Choroid plexus epithelial cell (primary cell): Measurements from ENCODE around the gene ADGRL2.
A peak's percentile ranks its signal among the peaks of the same experiment; 100 is the strongest.

Experiments
- DNase-seq: peaks from one replicate; pipeline ENCODE4 v3.0.0-alpha.2; 2010; ENCODE audit warnings: low read depth
- H3K4me3 ChIP-seq: 2 replicates; pipeline ENCODE4 v1.5.1; 2011; ENCODE audit warnings: low read depth, mild to moderate bottlenecking, control low read depth, low read length, moderate library complexity
- CTCF ChIP-seq: conservative IDR thresholded peaks from 2 replicates; pipeline ENCODE4 v1.5.1; 2011; ENCODE audit warnings: low read depth, mild to moderate bottlenecking, control low read depth, inconsistent platforms, low read length, moderate library complexity

The ADGRL2 gene

GRCh38 chr1:81799939-81800694 lies 617 bp upstream of the ADGRL2 start:
- peak overlapping the region; percentile 77 for H3K4me3 ChIP-seq
- DNase-seq = peak; percentile 81
- TF ChIP-seq CTCF = peak; percentile 16

GRCh38 chr1:81801651-81802456 lies 1.1 kb downstream of the ADGRL2 start:
- peak overlapping the region; percentile 77 for H3K4me3 ChIP-seq
- no peak for TF ChIP-seq CTCF
- DNase-seq = peak; percentile 66

- no peak for DNase-seq
- peak overlapping the region; percentile 77 for H3K4me3 ChIP-seq
- no peak for TF ChIP-seq CTCF
Measured at GRCh38 chr1:81802457-81802706, 1.6 kb downstream of the ADGRL2 start.

- peak; percentile 64 for DNase-seq
- peak; percentile 59 for TF ChIP-seq CTCF
- peak overlapping the region; percentile 77 for H3K4me3 ChIP-seq
Measured at GRCh38 chr1:81802707-81803430, 2.1 kb downstream of the ADGRL2 start.

- H3K4me3 ChIP-seq = peak overlapping the region; percentile 77
- peak; percentile 32 for DNase-seq
Measured at GRCh38 chr1:81803431-81804110, 2.8 kb downstream of the ADGRL2 start.

More at GRCh38 chr1:81803431-81804110, 2.8 kb downstream of the ADGRL2 start:
- TF ChIP-seq CTCF = no peak
